ENCODE results near the gene ZNF592. TPM values are rescaled to one million over a fixed set of nuclear protein-coding genes. Genes with fewer than 3 reads are reported as not detected.

ZNF592 gene
- total and polyA plus RNA-seq, 9 of the 15 experiments (the other 6 are each of a cell fraction or from before 2014, with no cell fraction given) = 0.88 to 23.8 (median 7.4) TPM

- no peak for TF ChIP-seq ELK3 (CRISPR knock-in tag; IDR thresholded peaks at IDR 0.05)
- TF ChIP-seq NCOA4 (IDR thresholded peaks at IDR 0.05; ENCODE audit: partially characterized antibody) = peak; percentile 27
- no peak for TF ChIP-seq KLF10 (CRISPR knock-in tag; IDR thresholded peaks at IDR 0.05)
- TF ChIP-seq JUND (IDR thresholded peaks at IDR 0.05; ENCODE audit: borderline replicate concordance, low read depth, low read length) = peak; percentile 78
- peak; percentile 53; the same call in 1 of the 3 replicates for TF ChIP-seq JUND (tag; IDR thresholded peaks at IDR 0.05; ENCODE audit: borderline replicate concordance, low read depth, low read length)
- peak; percentile 76; the same call in 1 of the 2 replicates for TF ChIP-seq ATF7 (IDR thresholded peaks at IDR 0.05)
- no peak for TF ChIP-seq MLX (CRISPR knock-in tag; conservative IDR thresholded peaks at IDR 0.05)
- peak; percentile 81 to 94; a peak in 3 of 4 replicates for TF ChIP-seq ARNT (IDR thresholded peaks at IDR 0.05)
- TF ChIP-seq ZNF324 (CRISPR knock-in tag; IDR thresholded peaks at IDR 0.05) = no peak
- TF ChIP-seq NFXL1 (CRISPR knock-in tag; IDR thresholded peaks at IDR 0.05) = no peak
- no peak for TF ChIP-seq HIVEP1 (CRISPR knock-in tag; IDR thresholded peaks at IDR 0.05)
- TF ChIP-seq SMARCC2 (IDR thresholded peaks at IDR 0.05; ENCODE audit: low read depth) = peak; percentile 73; the same call in 1 of the 2 replicates
- no peak for TF ChIP-seq HNRNPK (IDR thresholded peaks at IDR 0.05; ENCODE audit: low read depth, low read length, poor library complexity, severe bottlenecking)
- TF ChIP-seq VEZF1 (CRISPR knock-in tag; IDR thresholded peaks at IDR 0.05) = peak; percentile 87
- peak; percentile 32; the same call in 1 of the 2 replicates for TF ChIP-seq NFIC (IDR thresholded peaks at IDR 0.05)
- peak; percentile 75 for TF ChIP-seq ELF4 (CRISPR knock-in tag; IDR thresholded peaks at IDR 0.05)
- TF ChIP-seq ZNF217 (CRISPR knock-in tag; IDR thresholded peaks at IDR 0.05) = no peak
- TF ChIP-seq TEAD4 (IDR thresholded peaks at IDR 0.05; ENCODE audit: low read length) = peak; percentile 87
- no peak for TF ChIP-seq TEAD4 (CRISPR knock-in tag; IDR thresholded peaks at IDR 0.05; ENCODE audit: borderline replicate concordance)
- peak; percentile 34 to 52; a peak in 3 of 4 replicates for TF ChIP-seq MNT (conservative IDR thresholded peaks at IDR 0.05)
- TF ChIP-seq MTA1 (IDR thresholded peaks at IDR 0.05; ENCODE audit: borderline replicate concordance) = peak; percentile 91; the same call in 1 of the 2 replicates
- peak in 1 of 2 experiments; percentile 3; a peak in 1 of 4 replicates for TF ChIP-seq SRF (CRISPR knock-in tag; IDR thresholded peaks at IDR 0.05)
- TF ChIP-seq TAF9B (IDR thresholded peaks at IDR 0.05; ENCODE audit: partially characterized antibody) = peak; percentile 81
These were observed 13.5 kb upstream of the ZNF592 start (continued) for GRCh38 chr15:84734794-84735479.

Data from K562 (cell line).